Nephron (organoid): ENCODE measurements around the gene SIK1.
"Not testable (repeated sequence)": the region's sequence is repeated elsewhere in the genome, so short reads cannot be mapped to it uniquely, and the experiment has no call there.

Source experiments
- H3K27ac Mint-ChIP-seq, 3 experiments: 2 replicates each; pipeline ENCODE4 v1.8.0; 2020; ENCODE audit warnings: mixed read lengths in 3 of 3, mild to moderate bottlenecking in 2 of 3, moderate library complexity in 1 of 3
- H3K27me3 Mint-ChIP-seq: 2 replicates; pipeline ENCODE4 v1.8.0; 2021; ENCODE audit warnings: low read depth, mild to moderate bottlenecking, moderate library complexity, mixed read lengths
- H3K36me3 Mint-ChIP-seq: 2 replicates; pipeline ENCODE4 v1.8.0; 2020; ENCODE audit warnings: low read depth, mixed read lengths
- H3K4me1 Mint-ChIP-seq: 2 replicates; pipeline ENCODE4 v1.8.0; 2020; ENCODE audit warnings: mixed read lengths
- H3K4me3 Mint-ChIP-seq, 3 experiments: 2 replicates each; pipeline ENCODE4 v1.8.0; 2020; ENCODE audit warnings: mild to moderate bottlenecking in 3 of 3, mixed read lengths in 3 of 3, moderate library complexity in 2 of 3
- H3K9me3 Mint-ChIP-seq: 2 replicates; pipeline ENCODE4 v1.8.0; 2020; ENCODE audit warnings: mixed read lengths

The SIK1 gene

GRCh38 chr21:43450287-43450686 is 23.4 kb upstream of the SIK1 start:
- not testable (repeated sequence) for H3K27ac Mint-ChIP-seq, H3K4me1 Mint-ChIP-seq, H3K27me3 Mint-ChIP-seq, H3K9me3 Mint-ChIP-seq, H3K36me3 Mint-ChIP-seq, H3K4me3 Mint-ChIP-seq

- H3K9me3 Mint-ChIP-seq, H3K27me3 Mint-ChIP-seq, H3K4me1 Mint-ChIP-seq, H3K36me3 Mint-ChIP-seq, H3K27ac Mint-ChIP-seq, H3K4me3 Mint-ChIP-seq: not testable (repeated sequence)
Observed at GRCh38 chr21:43447353-43447977, 20.5 kb upstream of the SIK1 start.

GRCh38 chr21:43446277-43446932 is 19.5 kb upstream of the SIK1 start:
- H3K27ac Mint-ChIP-seq, H3K9me3 Mint-ChIP-seq, H3K4me1 Mint-ChIP-seq, H3K27me3 Mint-ChIP-seq, H3K36me3 Mint-ChIP-seq, H3K4me3 Mint-ChIP-seq: not testable (repeated sequence)

- not testable (repeated sequence) for H3K27ac Mint-ChIP-seq, H3K36me3 Mint-ChIP-seq, H3K9me3 Mint-ChIP-seq, H3K4me1 Mint-ChIP-seq, H3K4me3 Mint-ChIP-seq, H3K27me3 Mint-ChIP-seq
Observed at GRCh38 chr21:43444524-43444923, 17.6 kb upstream of the SIK1 start.

GRCh38 chr21:43442571-43442970 is 15.6 kb upstream of the SIK1 start:
- not testable (repeated sequence) for H3K27ac Mint-ChIP-seq, H3K36me3 Mint-ChIP-seq, H3K4me1 Mint-ChIP-seq, H3K9me3 Mint-ChIP-seq, H3K27me3 Mint-ChIP-seq, H3K4me3 Mint-ChIP-seq

- not testable (repeated sequence) for H3K27me3 Mint-ChIP-seq, H3K4me1 Mint-ChIP-seq, H3K27ac Mint-ChIP-seq, H3K9me3 Mint-ChIP-seq, H3K36me3 Mint-ChIP-seq, H3K4me3 Mint-ChIP-seq
Observed at GRCh38 chr21:43440835-43441727, 14.2 kb upstream of the SIK1 start.

- H3K27ac Mint-ChIP-seq, H3K36me3 Mint-ChIP-seq, H3K4me1 Mint-ChIP-seq, H3K27me3 Mint-ChIP-seq, H3K9me3 Mint-ChIP-seq, H3K4me3 Mint-ChIP-seq: not testable (repeated sequence)
Observed at GRCh38 chr21:43439316-43440075, 12.6 kb upstream of the SIK1 start.

- H3K27me3 Mint-ChIP-seq, H3K4me3 Mint-ChIP-seq, H3K27ac Mint-ChIP-seq, H3K4me1 Mint-ChIP-seq, H3K9me3 Mint-ChIP-seq, H3K36me3 Mint-ChIP-seq: not testable (repeated sequence)
Observed at GRCh38 chr21:43436272-43436671, 9.3 kb upstream of the SIK1 start.

- not testable (repeated sequence) for H3K9me3 Mint-ChIP-seq
Observed at GRCh38 chr21:43433340-43434136, 6.6 kb upstream of the SIK1 start.

GRCh38 chr21:43430830-43431416 is 4.0 kb upstream of the SIK1 start:
- not testable (repeated sequence) for H3K4me3 Mint-ChIP-seq, H3K4me1 Mint-ChIP-seq, H3K27me3 Mint-ChIP-seq, H3K36me3 Mint-ChIP-seq, H3K9me3 Mint-ChIP-seq, H3K27ac Mint-ChIP-seq

More at GRCh38 chr21:43433340-43434136, 6.6 kb upstream of the SIK1 start:
- H3K36me3 Mint-ChIP-seq, H3K4me1 Mint-ChIP-seq, H3K27ac Mint-ChIP-seq, H3K4me3 Mint-ChIP-seq, H3K27me3 Mint-ChIP-seq: not testable (repeated sequence)

- H3K4me1 Mint-ChIP-seq, H3K27ac Mint-ChIP-seq, H3K36me3 Mint-ChIP-seq, H3K4me3 Mint-ChIP-seq, H3K9me3 Mint-ChIP-seq, H3K27me3 Mint-ChIP-seq: not testable (repeated sequence)
Observed at GRCh38 chr21:43428964-43429363, 2.0 kb upstream of the SIK1 start.

- not testable (repeated sequence) for H3K27ac Mint-ChIP-seq, H3K4me1 Mint-ChIP-seq, H3K9me3 Mint-ChIP-seq, H3K36me3 Mint-ChIP-seq, H3K27me3 Mint-ChIP-seq, H3K4me3 Mint-ChIP-seq
Observed at GRCh38 chr21:43427242-43427559, 270 bp upstream of the SIK1 start.

- H3K4me1 Mint-ChIP-seq, H3K27me3 Mint-ChIP-seq, H3K4me3 Mint-ChIP-seq, H3K9me3 Mint-ChIP-seq, H3K27ac Mint-ChIP-seq, H3K36me3 Mint-ChIP-seq: not testable (repeated sequence)
Observed at GRCh38 chr21:43426004-43426403, 927 bp downstream of the SIK1 start.

- H3K27me3 Mint-ChIP-seq, H3K9me3 Mint-ChIP-seq, H3K4me1 Mint-ChIP-seq, H3K4me3 Mint-ChIP-seq, H3K36me3 Mint-ChIP-seq, H3K27ac Mint-ChIP-seq: not testable (repeated sequence)
Observed at GRCh38 chr21:43419475-43419874, 7.5 kb downstream of the SIK1 start.
